H9 (cell line): Measurements from ENCODE around the gene CDK6. TPM values are rescaled to one million over a fixed set of nuclear protein-coding genes. Genes with fewer than 3 reads are reported as not detected.

ENCODE experiments used
- DNase-seq: peaks from one replicate; pipeline ENCODE4 v3.0.0-alpha.2; 2017
- H2AFZ ChIP-seq: one replicate; pipeline ENCODE4 v1.6.1; 2013; ENCODE audit warnings: mild to moderate bottlenecking, low read length, control low read depth, moderate library complexity
- H2AK5ac ChIP-seq: 2 replicates; pipeline ENCODE4 v1.6.1; 2013; ENCODE audit warnings: low read length, control low read depth, mixed read lengths; ENCODE audit not compliant: insufficient read length
- H2BK120ac ChIP-seq: one replicate; pipeline ENCODE4 v1.6.1; 2013; ENCODE audit warnings: low read depth, mild to moderate bottlenecking, low read length, control low read depth, inconsistent platforms; ENCODE audit not compliant: poor library complexity, severe bottlenecking
- H2BK12ac ChIP-seq: 2 replicates; pipeline ENCODE4 v1.6.1; 2013; ENCODE audit warnings: low read length, control low read depth, mixed read lengths, low read depth; ENCODE audit not compliant: insufficient read length
- H2BK15ac ChIP-seq: 2 replicates; pipeline ENCODE4 v1.6.1; 2013; ENCODE audit warnings: low read depth, low read length, control low read depth
- H2BK20ac ChIP-seq: one replicate; pipeline ENCODE4 v1.6.1; 2013; ENCODE audit warnings: low read depth, mild to moderate bottlenecking, low read length, control low read depth, inconsistent platforms; ENCODE audit not compliant: poor library complexity, severe bottlenecking
- H2BK5ac ChIP-seq: 2 replicates; pipeline ENCODE4 v1.6.1; 2013; ENCODE audit warnings: low read length, control low read depth, mixed read lengths; ENCODE audit not compliant: insufficient read length
- H3K14ac ChIP-seq: 2 replicates; pipeline ENCODE4 v1.6.1; 2013; ENCODE audit warnings: low read length, control low read depth; ENCODE audit not compliant: insufficient read depth
- H3K18ac ChIP-seq: 2 replicates; pipeline ENCODE4 v1.6.1; 2013; ENCODE audit warnings: low read depth, mild to moderate bottlenecking, mixed read lengths, low read length, control low read depth; ENCODE audit not compliant: insufficient read length
- H3K23ac ChIP-seq: 2 replicates; pipeline ENCODE4 v1.6.1; 2013; ENCODE audit warnings: low read length, control low read depth, mixed read lengths, low read depth; ENCODE audit not compliant: insufficient read length
- H3K23me2 ChIP-seq: 2 replicates; pipeline ENCODE4 v1.6.1; 2013; ENCODE audit warnings: low read depth, mild to moderate bottlenecking, mixed read lengths, low read length, control low read depth; ENCODE audit not compliant: insufficient read length, poor library complexity, severe bottlenecking
- H3K27ac ChIP-seq: 2 replicates; pipeline ENCODE4 v1.5.1; 2013; ENCODE audit warnings: low read length, control low read depth, mixed read lengths, low read depth; ENCODE audit not compliant: insufficient read length
- H3K27me3 ChIP-seq: 2 replicates; pipeline ENCODE4 v1.6.1; 2013; ENCODE audit warnings: low read length, control low read depth, inconsistent platforms; ENCODE audit not compliant: insufficient read depth
- H3K4ac ChIP-seq: 2 replicates; pipeline ENCODE4 v1.6.1; 2013; ENCODE audit warnings: low read depth, mild to moderate bottlenecking, control low read depth, inconsistent platforms, low read length, moderate library complexity
- H3K4me1 ChIP-seq: 2 replicates; pipeline ENCODE4 v1.6.1; 2013; ENCODE audit warnings: low read length, control low read depth, inconsistent platforms; ENCODE audit not compliant: insufficient read depth
- H3K4me2 ChIP-seq: 2 replicates; pipeline ENCODE4 v1.6.1; 2013; ENCODE audit warnings: low read length, control low read depth, mixed read lengths; ENCODE audit not compliant: insufficient read length, insufficient read depth
- H3K56ac ChIP-seq: 2 replicates; pipeline ENCODE4 v1.6.1; 2013; ENCODE audit warnings: low read depth, mild to moderate bottlenecking, mixed read lengths, low read length, control low read depth; ENCODE audit not compliant: insufficient read length
- H3K79me1 ChIP-seq: 2 replicates; pipeline ENCODE4 v1.6.1; 2013; ENCODE audit warnings: low read depth, mild to moderate bottlenecking, moderate library complexity, low read length, control low read depth, inconsistent platforms; ENCODE audit not compliant: insufficient read depth, poor library complexity, severe bottlenecking
- H3K79me2 ChIP-seq: 2 replicates; pipeline ENCODE4 v1.6.1; 2013; ENCODE audit warnings: low read length, control low read depth, inconsistent platforms; ENCODE audit not compliant: insufficient read depth
- H3K9ac ChIP-seq: 2 replicates; pipeline ENCODE4 v1.6.1; 2013; ENCODE audit warnings: low read length, control low read depth, mixed read lengths; ENCODE audit not compliant: insufficient read length; ENCODE audit errors: extremely low read depth
- H3K9me3 ChIP-seq: one replicate; pipeline ENCODE4 v1.6.1; 2013; ENCODE audit warnings: low read depth, low read length, inconsistent platforms; ENCODE audit not compliant: control insufficient read depth
- H3T11ph ChIP-seq: one replicate; pipeline ENCODE4 v1.6.1; 2013; ENCODE audit warnings: mild to moderate bottlenecking, low read length, control low read depth, inconsistent platforms
- H4K20me1 ChIP-seq: one replicate; pipeline ENCODE4 v1.6.1; 2013; ENCODE audit not compliant: control insufficient read depth, insufficient read length, insufficient read depth
- H4K5ac ChIP-seq: 2 replicates; pipeline ENCODE4 v1.6.1; 2013; ENCODE audit warnings: low read depth, mild to moderate bottlenecking, mixed read lengths, low read length, control low read depth; ENCODE audit not compliant: insufficient read length
- H4K8ac ChIP-seq: replicated peaks from 2 replicates; pipeline ENCODE4 v1.6.1; 2013; ENCODE audit warnings: low read length, control low read depth, mixed read lengths, low read depth; ENCODE audit not compliant: insufficient read length
- H4K91ac ChIP-seq: 2 replicates; pipeline ENCODE4 v1.6.1; 2013; ENCODE audit warnings: low read depth, mild to moderate bottlenecking, moderate library complexity, mixed read lengths, low read length, control low read depth; ENCODE audit not compliant: insufficient read length
- H3K27ac Mint-ChIP-seq, 3 experiments: 2 replicates in 2 of 3; 3 replicates in 1 of 3; pipeline ENCODE4 v1.8.0; 2020 to 2021; ENCODE audit warnings: mixed read lengths in 3 of 3, mild to moderate bottlenecking in 1 of 3, moderate library complexity in 1 of 3
- H3K27me3 Mint-ChIP-seq: 2 replicates; pipeline ENCODE4 v1.8.0; 2021; ENCODE audit warnings: low read depth, mild to moderate bottlenecking, moderate library complexity, mixed read lengths
- H3K36me3 Mint-ChIP-seq, 3 experiments: 2 replicates in 2 of 3; 3 replicates in 1 of 3; pipeline ENCODE4 v1.8.0; 2020 to 2021; ENCODE audit warnings: low read depth in 3 of 3, mixed read lengths in 3 of 3; ENCODE audit not compliant: insufficient read depth in 1 of 3
- H3K4me1 Mint-ChIP-seq, 2 experiments: 2 replicates each; pipeline ENCODE4 v1.8.0; 2020; ENCODE audit warnings: mixed read lengths in 2 of 2
- H3K4me3 Mint-ChIP-seq, 2 experiments: 2 replicates in 1 of 2; 3 replicates in 1 of 2; pipeline ENCODE4 v1.8.0; 2020 to 2021; ENCODE audit warnings: mild to moderate bottlenecking in 2 of 2, mixed read lengths in 2 of 2, moderate library complexity in 1 of 2
- H3K9me3 Mint-ChIP-seq, 2 experiments: 2 replicates in 1 of 2; 3 replicates in 1 of 2; pipeline ENCODE4 v1.8.0; 2020; ENCODE audit warnings: mild to moderate bottlenecking in 2 of 2, mixed read lengths in 2 of 2, moderate library complexity in 1 of 2
- WGBS: extraction: QIAGEN DNeasy Blood & Tissue Kit; methylation state at CpG from one replicate; pipeline ENCODE4 v1.1.7; 2013; ENCODE audit warnings: missing lambda C conversion rate, low lambda C conversion rate, mixed read lengths; ENCODE audit not compliant: insufficient read length; ENCODE audit errors: extremely low coverage; 5-methylcytosine and 5-hydroxymethylcytosine counted together
- total RNA-seq: library from RNA; stranded (reverse); gene quantifications from 2 replicates; pipeline ENCODE4 v1.2.1, GENCODE V29; 2021
- TF ChIP-seq, protein P1 (sequence below): fragments of 200-600 bp; sonication (generic); conservative IDR thresholded peaks from 3 replicates; pipeline ENCODE4 v1.8.0; 2021; ENCODE audit warnings: antibody characterized with exemption, mild to moderate bottlenecking

The CDK6 gene
- total RNA-seq, 1 experiment from 2014 or later = 30.0 TPM

DNA sequence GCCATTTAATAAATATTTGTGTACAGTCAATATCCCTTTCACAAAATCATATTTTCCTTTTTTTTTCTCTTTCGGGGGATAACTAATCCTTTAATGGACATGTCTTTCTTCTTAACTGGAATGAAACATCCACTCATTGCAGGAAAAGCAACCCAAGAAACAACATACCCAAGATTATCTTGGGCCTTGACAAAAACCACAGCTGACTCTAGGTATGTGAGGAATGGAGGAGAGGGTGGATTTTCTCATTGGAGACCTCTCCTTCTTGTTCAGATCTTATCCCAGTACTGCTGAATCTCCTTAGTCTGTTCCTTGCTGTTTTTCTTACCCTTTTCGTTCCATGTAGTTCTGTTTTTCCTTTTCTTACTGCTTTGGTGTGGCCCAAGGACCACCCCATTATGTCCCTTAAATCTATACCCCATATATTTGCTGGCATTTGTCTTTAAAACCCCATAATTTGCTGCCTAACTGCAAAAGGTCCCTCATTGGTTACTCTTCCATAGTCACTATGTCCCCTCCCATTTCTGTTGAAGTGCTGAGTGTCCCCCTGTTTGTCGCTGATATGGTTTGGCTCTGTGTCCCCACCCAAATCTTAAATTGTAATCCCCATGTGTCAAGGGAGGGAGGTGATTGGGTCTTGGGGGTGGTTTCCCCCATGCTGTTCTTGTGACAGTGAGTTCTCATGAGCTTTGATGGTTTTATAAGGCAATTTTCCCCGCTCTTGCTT lies 6.8 kb upstream of the CDK6 start:
- Histone ChIP-seq H3K9ac (no peak overlapping the region), H4K20me1 (no peaks in the 10 kb centered on the region), H3K23ac (no peak overlapping the region), H3K79me1 (no peaks in the 10 kb centered on the region), H4K8ac (no peak overlapping the region), H2BK20ac (no peak overlapping the region), H3K4me2 (no peak overlapping the region), H3K4ac (no peak overlapping the region), H3K4me1 (no peaks in the 10 kb centered on the region), H2AFZ (no peak overlapping the region), H2BK5ac (no peak overlapping the region), H4K5ac (no peak overlapping the region), H3K27me3 (no peaks in the 10 kb centered on the region), H4K91ac (no peak overlapping the region), H3T11ph (no peak overlapping the region), H2BK12ac (no peak overlapping the region), H3K79me2 (no peaks in the 10 kb centered on the region), H3K27ac (no peak overlapping the region), H3K23me2 (no peaks in the 10 kb centered on the region), H3K9me3 (no peaks in the 10 kb centered on the region), H2AK5ac (no peak overlapping the region), H2BK120ac (no peak overlapping the region), H2BK15ac (no peak overlapping the region), H3K56ac (no peak overlapping the region), H3K14ac (no peak overlapping the region), H3K18ac (no peak overlapping the region)
- Mint-ChIP-seq H3K27me3 (peaks cover 49% of the 10 kb centered on the region), H3K9me3 (no peaks in the 10 kb centered on the region), H3K4me3 (no peak overlapping the region), H3K27ac (no peak overlapping the region), H3K4me1 (peaks cover 5 to 10% of the 10 kb centered on the region in 2 experiments), H3K36me3 (no peaks in the 10 kb centered on the region)
- TF ChIP-seq, protein P1, sequence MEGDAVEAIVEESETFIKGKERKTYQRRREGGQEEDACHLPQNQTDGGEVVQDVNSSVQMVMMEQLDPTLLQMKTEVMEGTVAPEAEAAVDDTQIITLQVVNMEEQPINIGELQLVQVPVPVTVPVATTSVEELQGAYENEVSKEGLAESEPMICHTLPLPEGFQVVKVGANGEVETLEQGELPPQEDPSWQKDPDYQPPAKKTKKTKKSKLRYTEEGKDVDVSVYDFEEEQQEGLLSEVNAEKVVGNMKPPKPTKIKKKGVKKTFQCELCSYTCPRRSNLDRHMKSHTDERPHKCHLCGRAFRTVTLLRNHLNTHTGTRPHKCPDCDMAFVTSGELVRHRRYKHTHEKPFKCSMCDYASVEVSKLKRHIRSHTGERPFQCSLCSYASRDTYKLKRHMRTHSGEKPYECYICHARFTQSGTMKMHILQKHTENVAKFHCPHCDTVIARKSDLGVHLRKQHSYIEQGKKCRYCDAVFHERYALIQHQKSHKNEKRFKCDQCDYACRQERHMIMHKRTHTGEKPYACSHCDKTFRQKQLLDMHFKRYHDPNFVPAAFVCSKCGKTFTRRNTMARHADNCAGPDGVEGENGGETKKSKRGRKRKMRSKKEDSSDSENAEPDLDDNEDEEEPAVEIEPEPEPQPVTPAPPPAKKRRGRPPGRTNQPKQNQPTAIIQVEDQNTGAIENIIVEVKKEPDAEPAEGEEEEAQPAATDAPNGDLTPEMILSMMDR = no peak
- no CpG with 5 or more reads among the region's 4 CpGs for WGBS
- no peak for DNase-seq
